SK-N-MC (cell line): ENCODE results near the gene STK26.

Experiments
- EZH2 ChIP-seq: fragments of 200-600 bp; sonication (generic); IDR thresholded peaks from one replicate; pipeline ENCODE4 v1.6.1; 2017; ENCODE audit warnings: antibody characterized with exemption
- POLR2AphosphoS5 ChIP-seq: IDR thresholded peaks from 2 replicates; pipeline ENCODE4 v1.6.1; 2012; ENCODE audit warnings: mild to moderate bottlenecking, low read depth, low read length, borderline replicate concordance

DNA sequence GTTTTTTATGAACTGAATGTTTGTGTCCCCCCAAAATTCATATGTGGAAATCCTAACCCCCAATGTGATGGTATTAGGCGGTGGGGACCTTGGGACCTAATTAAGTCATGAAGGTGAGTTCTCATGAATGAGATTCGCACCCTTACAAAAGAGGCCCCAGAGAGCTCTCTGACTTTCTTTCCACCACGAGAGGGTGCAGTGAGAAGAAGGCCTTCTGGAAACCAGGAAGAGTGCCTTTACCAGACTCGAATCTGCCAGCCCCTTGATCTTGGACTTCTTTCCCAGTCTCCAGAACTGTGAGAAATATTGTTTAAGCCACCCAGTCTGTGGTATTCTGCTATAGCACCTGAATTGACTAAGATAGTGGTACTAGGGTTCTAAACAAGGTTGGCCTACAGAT is 40.8 kb downstream of the STK26 start:
- TF ChIP-seq EZH2 (no peak), POLR2AphosphoS5 (no peak)
